OCI-LY1 (cell line): ENCODE measurements around the gene TXNL4B.

ENCODE experiments used
- CTCF ChIP-seq: fragments of 200-600 bp; sonication (generic), shearing (Covaris generic); IDR thresholded peaks from 2 replicates; pipeline ENCODE4 v1.5.1; 2017; ENCODE audit warnings: mild to moderate bottlenecking, antibody characterized with exemption, low read length, moderate library complexity, mixed read lengths
- EZH2 ChIP-seq: fragments of 200-600 bp; sonication (generic), shearing (Covaris generic); IDR thresholded peaks from 2 replicates; pipeline ENCODE4 v1.8.0; 2017; ENCODE audit warnings: borderline replicate concordance, mixed run types, mild to moderate bottlenecking, antibody characterized with exemption, low read length, moderate library complexity, mixed read lengths

- TF ChIP-seq CTCF (no peak), EZH2 (no peak)
These were observed 16.6 kb upstream of the TXNL4B start for GRCh38 chr16:72109966-72110530.
